Non-pigmented ciliary epithelial cell (primary cell): ENCODE results near the gene ZFYVE26.
"Not testable (repeated sequence)": the region's sequence is repeated elsewhere in the genome, so short reads cannot be mapped to it uniquely, and the experiment has no call there.

ENCODE experiments used
- DNase-seq: peaks from one replicate; pipeline ENCODE4 v3.0.0-alpha.2; 2010; ENCODE audit warnings: low read depth

ZFYVE26 gene

GRCh38 chr14:67705211-67705610, 111.2 kb downstream of the ZFYVE26 start:
- no peak for DNase-seq

GRCh38 chr14:67704484-67705089, 111.8 kb downstream of the ZFYVE26 start:
- no peak for DNase-seq

DNA sequence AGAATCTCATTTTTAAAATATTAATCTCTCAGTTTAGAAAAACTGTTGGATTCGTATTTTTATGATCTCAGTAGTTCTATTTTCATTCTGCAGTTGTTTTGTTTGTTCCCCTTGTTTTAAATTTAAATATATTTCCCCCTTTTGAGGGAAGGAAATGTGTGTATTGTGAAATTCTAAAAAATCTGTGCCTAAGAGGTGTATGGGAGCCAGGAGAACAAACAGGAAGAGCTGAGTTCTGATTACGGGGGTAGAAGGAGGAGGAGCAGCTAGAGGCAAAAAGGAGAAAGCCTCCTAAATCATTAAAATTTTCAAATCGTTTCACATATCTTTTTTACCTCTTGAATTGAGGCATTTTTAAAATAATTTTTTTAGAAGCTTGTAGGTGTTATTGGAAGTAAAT, 112.4 kb downstream of the ZFYVE26 start:
- DNase-seq = no peak

GRCh38 chr14:67701492-67701891, 114.9 kb downstream of the ZFYVE26 start, which contains the start of gene RDH12:
Gene RDH12, plus strand, starts transcription at chr14:67701886. Its CDS starts 20,757 bp downstream, at chr14:67722643.
- not testable (repeated sequence) for DNase-seq

- DNase-seq = no peak
Measured at GRCh38 chr14:67698179-67698578, 118.2 kb downstream of the ZFYVE26 start.

GRCh38 chr14:67697006-67697405, 119.4 kb downstream of the ZFYVE26 start:
- DNase-seq = no peak
